ENCODE measurements around the gene MYOF. TPM values are rescaled to one million over a fixed set of nuclear protein-coding genes. Genes with fewer than 3 reads are reported as not detected.

Gene MYOF
- total RNA-seq: 10 to 100 TPM; 10.4 to 10.5 TPM

- CTCF ChIA-PET: interaction anchor here (0.6 to 9.7 kb wide), 34 partner anchors 10 to 597 kb away, joined by 3 to 331 read pairs (median 6); partner anchors contain the start of gene CEP55
- Mint-ChIP-seq H3K9me3 (no peaks in the 10 kb centered on the region), H3K27me3 (ENCODE audit: low read depth) (peaks cover 3% of the 10 kb centered on the region), H3K27ac (peak within 1 kb of the TSS; percentile 81), H3K4me1 (ENCODE audit: low read depth) (peaks cover 20% of the 10 kb centered on the region), H3K36me3 (ENCODE audit: low read depth) (no peaks in the 10 kb centered on the region), H3K4me3 (peak within 1 kb of the TSS; percentile 84)
- intact Hi-C loops (cut with micrococcal nuclease): loop anchor here (1.0 to 5.0 kb wide), 8 partner anchors 14 to 635 kb away; partner anchors contain the start of genes CEP55 and EXOC6
- DNase-seq: peak; percentile 76
Measured at GRCh38 chr10:93482145-93482834, at the start of gene MYOF. TSS of gene MYOF (minus strand) at chr10:93482334. CDS start at chr10:93482194, 140 bp downstream.

- CTCF ChIA-PET: no interaction called here
- Mint-ChIP-seq H3K9me3 (peaks cover 9% of the 10 kb centered on the region), H3K4me3 (no peak overlapping the region), H3K27me3 (ENCODE audit: low read depth) (peaks cover 5% of the 10 kb centered on the region), H3K36me3 (ENCODE audit: low read depth) (peaks cover 51% of the 10 kb centered on the region), H3K4me1 (ENCODE audit: low read depth) (no peaks in the 10 kb centered on the region), H3K27ac (no peak overlapping the region)
- intact Hi-C loops (cut with micrococcal nuclease): no loop called here
- DNase-seq: no peak
Measured at GRCh38 chr10:93518531-93518930, 36.4 kb upstream of the MYOF start.

DNA sequence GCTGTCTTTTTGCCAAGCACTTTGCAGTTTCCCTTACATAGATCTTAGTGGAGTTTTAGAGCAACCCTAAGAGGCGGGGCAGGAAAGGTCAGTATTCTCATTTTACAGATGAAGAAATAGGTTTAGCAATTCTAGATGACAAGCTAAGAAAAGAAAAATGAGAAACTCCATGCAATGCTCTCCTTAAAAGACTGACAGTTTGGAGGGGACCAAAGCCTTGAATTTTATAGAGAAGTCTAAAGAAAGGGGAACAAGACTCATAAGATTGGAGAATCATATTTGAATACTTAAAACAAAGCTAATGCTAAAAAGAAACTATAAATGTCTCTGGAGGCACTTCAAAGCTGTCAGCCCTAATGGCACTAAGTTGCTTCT is 33.9 kb upstream of the MYOF start:
- Mint-ChIP-seq H3K27me3 (ENCODE audit: low read depth) (peaks cover 2% of the 10 kb centered on the region), H3K4me1 (ENCODE audit: low read depth) (no peaks in the 10 kb centered on the region), H3K4me3 (no peak overlapping the region), H3K9me3 (peaks cover 3% of the 10 kb centered on the region), H3K27ac (no peak overlapping the region), H3K36me3 (ENCODE audit: low read depth) (peaks cover 41% of the 10 kb centered on the region)
- intact Hi-C loops (cut with micrococcal nuclease): no loop called here
- DNase-seq: no peak
- CTCF ChIA-PET: interaction anchor here (0.6 to 1.5 kb wide), 3 partner anchors 12 to 33 kb away, joined by 3 to 4 read pairs (median 3); no protein-coding TSS in a partner anchor

GRCh38 chr10:93515071-93516005 is 33.2 kb upstream of the MYOF start:
- intact Hi-C loops (cut with micrococcal nuclease): no loop called here
- no peak overlapping the region for H3K27ac Mint-ChIP-seq
- peaks cover 38% of the 10 kb centered on the region for H3K36me3 Mint-ChIP-seq (ENCODE audit: low read depth)
- no peak overlapping the region for H3K4me3 Mint-ChIP-seq
- H3K27me3 Mint-ChIP-seq (ENCODE audit: low read depth): peaks cover 2% of the 10 kb centered on the region
- H3K9me3 Mint-ChIP-seq: no peaks in the 10 kb centered on the region
- CTCF ChIA-PET: interaction anchor here (0.6 to 1.5 kb wide), 3 partner anchors 11 to 33 kb away, joined by 3 to 4 read pairs (median 3); no protein-coding TSS in a partner anchor
- no peaks in the 10 kb centered on the region for H3K4me1 Mint-ChIP-seq (ENCODE audit: low read depth)
- DNase-seq: no peak

- no peak overlapping the region for H3K27ac Mint-ChIP-seq
- CTCF ChIA-PET: interaction anchor here (0.7 to 2.2 kb wide), 3 partner anchors 12 to 139 kb away, joined by 5 to 11 read pairs (median 5); no protein-coding TSS in a partner anchor
- no peaks in the 10 kb centered on the region for H3K9me3 Mint-ChIP-seq
- peaks cover under 1% of the 10 kb centered on the region for H3K4me1 Mint-ChIP-seq (ENCODE audit: low read depth)
- intact Hi-C loops (cut with micrococcal nuclease): no loop called here
- H3K36me3 Mint-ChIP-seq (ENCODE audit: low read depth): peaks cover 32% of the 10 kb centered on the region
- no peak for DNase-seq
- H3K4me3 Mint-ChIP-seq: no peak overlapping the region
- H3K27me3 Mint-ChIP-seq (ENCODE audit: low read depth): peaks cover 2% of the 10 kb centered on the region
Measured at GRCh38 chr10:93514521-93514920, 32.4 kb upstream of the MYOF start.

GRCh38 chr10:93513091-93513490 is 31.0 kb upstream of the MYOF start:
- CTCF ChIA-PET: interaction anchor here (0.8 to 2.2 kb wide), 7 partner anchors 10 to 142 kb away, joined by 3 to 11 read pairs (median 3); partner anchors contain the start of gene MYOF
- Mint-ChIP-seq H3K27me3 (ENCODE audit: low read depth) (no peaks in the 10 kb centered on the region), H3K4me1 (ENCODE audit: low read depth) (peaks cover 2% of the 10 kb centered on the region), H3K9me3 (no peaks in the 10 kb centered on the region), H3K27ac (no peak overlapping the region), H3K36me3 (ENCODE audit: low read depth) (peaks cover 26% of the 10 kb centered on the region), H3K4me3 (no peak overlapping the region)
- no peak for DNase-seq
- intact Hi-C loops (cut with micrococcal nuclease): no loop called here

GRCh38 chr10:93512565-93512964 is 30.4 kb upstream of the MYOF start:
- H3K4me1 Mint-ChIP-seq (ENCODE audit: low read depth): peaks cover 2% of the 10 kb centered on the region
- no peak overlapping the region for H3K27ac Mint-ChIP-seq
- no peak for DNase-seq
- CTCF ChIA-PET: interaction anchor here (1.1 to 4.7 kb wide), 6 partner anchors 30 to 158 kb away, joined by 3 to 36 read pairs (median 9); partner anchors contain the start of gene MYOF
- H3K4me3 Mint-ChIP-seq: no peak overlapping the region
- H3K36me3 Mint-ChIP-seq (ENCODE audit: low read depth): peaks cover 28% of the 10 kb centered on the region
- intact Hi-C loops (cut with micrococcal nuclease): no loop called here
- H3K9me3 Mint-ChIP-seq: no peaks in the 10 kb centered on the region
- no peaks in the 10 kb centered on the region for H3K27me3 Mint-ChIP-seq (ENCODE audit: low read depth)

- H3K27me3 Mint-ChIP-seq (ENCODE audit: low read depth): no peaks in the 10 kb centered on the region
- CTCF ChIA-PET: interaction anchor here (0.8 to 4.7 kb wide), 7 partner anchors 14 to 135 kb away, joined by 3 to 36 read pairs (median 6); partner anchors contain the start of genes CEP55 and MYOF
- peaks cover 33% of the 10 kb centered on the region for H3K36me3 Mint-ChIP-seq (ENCODE audit: low read depth)
- no peak overlapping the region for H3K27ac Mint-ChIP-seq
- H3K4me3 Mint-ChIP-seq: no peak overlapping the region
- peaks cover 2% of the 10 kb centered on the region for H3K4me1 Mint-ChIP-seq (ENCODE audit: low read depth)
- DNase-seq: no peak
- no peaks in the 10 kb centered on the region for H3K9me3 Mint-ChIP-seq
- intact Hi-C loops (cut with micrococcal nuclease): no loop called here
Measured at GRCh38 chr10:93509816-93510215, 27.7 kb upstream of the MYOF start.

DNA sequence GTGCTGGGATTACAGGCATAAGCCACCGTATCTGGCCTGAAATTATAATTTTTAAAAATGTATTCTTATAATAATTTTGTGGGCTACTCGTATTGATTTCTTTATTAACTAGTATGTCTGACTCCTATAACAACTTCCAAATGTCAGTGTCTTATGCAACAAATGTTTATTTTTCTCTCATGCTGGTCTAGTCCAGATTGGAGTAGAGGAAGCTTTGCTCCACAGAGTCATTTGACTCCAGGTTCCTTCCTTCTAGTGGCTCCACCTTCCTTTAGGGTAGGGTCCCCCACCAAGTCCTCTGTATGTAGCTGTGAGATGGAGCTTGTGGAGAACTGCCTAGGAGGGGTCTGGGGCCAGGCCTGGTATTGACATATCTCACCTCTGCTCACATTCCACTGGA is 22.9 kb upstream of the MYOF start:
- Mint-ChIP-seq H3K9me3 (no peaks in the 10 kb centered on the region), H3K4me3 (no peak overlapping the region), H3K27ac (no peak overlapping the region), H3K36me3 (ENCODE audit: low read depth) (peaks cover 51% of the 10 kb centered on the region), H3K27me3 (ENCODE audit: low read depth) (no peaks in the 10 kb centered on the region), H3K4me1 (ENCODE audit: low read depth) (peaks cover 15% of the 10 kb centered on the region)
- intact Hi-C loops (cut with micrococcal nuclease): no loop called here
- CTCF ChIA-PET: interaction anchor here (0.7 to 4.6 kb wide), 4 partner anchors 23 to 136 kb away, joined by 4 to 30 read pairs (median 5); no protein-coding TSS in a partner anchor
- DNase-seq: no peak

DNA sequence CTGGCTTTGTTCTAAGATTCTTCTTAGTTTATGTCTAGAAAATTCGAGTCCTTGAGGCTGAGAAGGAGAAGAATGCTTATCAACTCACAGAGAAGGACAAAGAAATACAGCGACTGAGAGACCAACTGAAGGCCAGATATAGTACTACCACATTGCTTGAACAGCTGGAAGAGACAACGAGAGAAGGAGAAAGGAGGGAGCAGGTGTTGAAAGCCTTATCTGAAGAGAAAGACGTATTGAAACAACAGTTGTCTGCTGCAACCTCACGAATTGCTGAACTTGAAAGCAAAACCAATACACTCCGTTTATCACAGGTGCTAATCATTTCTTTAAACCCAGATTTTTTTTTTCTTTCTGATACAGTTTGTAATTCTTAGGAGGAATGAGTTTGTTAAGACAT is 20.9 kb upstream of the MYOF start:
- intact Hi-C loops (cut with micrococcal nuclease): no loop called here
- peaks cover 22% of the 10 kb centered on the region for H3K4me1 Mint-ChIP-seq (ENCODE audit: low read depth)
- peaks cover 55% of the 10 kb centered on the region for H3K36me3 Mint-ChIP-seq (ENCODE audit: low read depth)
- no peaks in the 10 kb centered on the region for H3K9me3 Mint-ChIP-seq
- H3K27me3 Mint-ChIP-seq (ENCODE audit: low read depth): no peaks in the 10 kb centered on the region
- H3K4me3 Mint-ChIP-seq: no peak overlapping the region
- CTCF ChIA-PET: interaction anchor here (1.5 to 4.6 kb wide), 6 partner anchors 8 to 126 kb away, joined by 3 to 30 read pairs (median 6); partner anchors contain the start of gene MYOF
- H3K27ac Mint-ChIP-seq: no peak overlapping the region
- no peak for DNase-seq

- CTCF ChIA-PET: interaction anchor here (1.5 to 4.6 kb wide), 4 partner anchors 10 to 125 kb away, joined by 3 to 30 read pairs (median 8); partner anchors contain the start of gene MYOF
- intact Hi-C loops (cut with micrococcal nuclease): no loop called here
- no peak for DNase-seq
- peaks cover 50% of the 10 kb centered on the region for H3K36me3 Mint-ChIP-seq (ENCODE audit: low read depth)
- no peak overlapping the region for H3K27ac Mint-ChIP-seq
- peaks cover 27% of the 10 kb centered on the region for H3K4me1 Mint-ChIP-seq (ENCODE audit: low read depth)
- H3K9me3 Mint-ChIP-seq: no peaks in the 10 kb centered on the region
- no peaks in the 10 kb centered on the region for H3K27me3 Mint-ChIP-seq (ENCODE audit: low read depth)
- H3K4me3 Mint-ChIP-seq: no peak overlapping the region
Measured at GRCh38 chr10:93501650-93502049, 19.5 kb upstream of the MYOF start.

GRCh38 chr10:93498166-93498565 is 16.0 kb upstream of the MYOF start:
- peaks cover 29% of the 10 kb centered on the region for H3K4me1 Mint-ChIP-seq (ENCODE audit: low read depth)
- DNase-seq: no peak
- intact Hi-C loops (cut with micrococcal nuclease): loop anchor here (5.0 to 10.0 kb wide), 6 partner anchors 121 to 1206 kb away; partner anchors contain the start of genes CPEB3, HELLS, MARCHF5 and NOC3L
- peaks cover 7% of the 10 kb centered on the region for H3K27me3 Mint-ChIP-seq (ENCODE audit: low read depth)
- H3K36me3 Mint-ChIP-seq (ENCODE audit: low read depth): peaks cover 31% of the 10 kb centered on the region
- peak overlapping the region; percentile 90 for H3K4me3 Mint-ChIP-seq
- CTCF ChIA-PET: interaction anchor here (0.7 to 1.1 kb wide), 2 partner anchors 13 to 375 kb away, joined by 3 to 5 read pairs; no protein-coding TSS in a partner anchor
- H3K27ac Mint-ChIP-seq: no peak overlapping the region
- no peaks in the 10 kb centered on the region for H3K9me3 Mint-ChIP-seq

Data from activated naive CD4-positive, alpha-beta T cell treated with anti-CD3 and anti-CD28 coated beads for 36 hours (primary cell).